Activated CD8-positive, alpha-beta memory T cell treated with anti-CD3 and anti-CD28 coated beads, Interleukin-2, amount 50 U/mL, for 24 hours (primary cell): ENCODE results near the gene ATAD3B.
"Not testable (repeated sequence)": the region's sequence is repeated elsewhere in the genome, so short reads cannot be mapped to it uniquely, and the experiment has no call there.

Experiments used
- DNase-seq: peaks from one replicate; pipeline ENCODE4 v3.0.0-alpha.2; 2020; ENCODE audit errors: extremely low read depth

The ATAD3B gene

GRCh38 chr1:1510912-1511532 lies 39.5 kb downstream of the ATAD3B start:
- no peak for DNase-seq

- peak; percentile 94 for DNase-seq
Observed at GRCh38 chr1:1511533-1512285, 40.1 kb downstream of the ATAD3B start, which contains the start of gene ATAD3A. TSS of gene ATAD3A (plus strand) at chr1:1512162. CDS start at chr1:1512269, 107 bp downstream.

- not testable (repeated sequence) for DNase-seq
Observed at GRCh38 chr1:1512425-1512824, 40.9 kb downstream of the ATAD3B start.

GRCh38 chr1:1513675-1514074 lies 42.1 kb downstream of the ATAD3B start:
- not testable (repeated sequence) for DNase-seq

- not testable (repeated sequence) for DNase-seq
Observed at GRCh38 chr1:1514376-1514775, 42.8 kb downstream of the ATAD3B start.

GRCh38 chr1:1516923-1517322 lies 45.4 kb downstream of the ATAD3B start:
- not testable (repeated sequence) for DNase-seq

GRCh38 chr1:1517973-1518620 lies 46.5 kb downstream of the ATAD3B start:
- no peak for DNase-seq

- DNase-seq, result not testable (repeated sequence)
Observed at GRCh38 chr1:1518621-1519007, 47.0 kb downstream of the ATAD3B start.

- DNase-seq, result not testable (repeated sequence)
Observed at GRCh38 chr1:1519805-1520505, 48.4 kb downstream of the ATAD3B start.

- no peak for DNase-seq
Observed at GRCh38 chr1:1521331-1521730, 49.8 kb downstream of the ATAD3B start.

GRCh38 chr1:1522536-1522935 lies 51.0 kb downstream of the ATAD3B start:
- not testable (repeated sequence) for DNase-seq

GRCh38 chr1:1523226-1523625 lies 51.7 kb downstream of the ATAD3B start:
- DNase-seq, result not testable (repeated sequence)

- DNase-seq, result not testable (repeated sequence)
Observed at GRCh38 chr1:1523651-1524050, 52.1 kb downstream of the ATAD3B start.

GRCh38 chr1:1524750-1525383 lies 53.3 kb downstream of the ATAD3B start:
- not testable (repeated sequence) for DNase-seq

- not testable (repeated sequence) for DNase-seq
Observed at GRCh38 chr1:1526476-1526875, 54.9 kb downstream of the ATAD3B start.

GRCh38 chr1:1527092-1527816 lies 55.7 kb downstream of the ATAD3B start:
- no peak for DNase-seq

- DNase-seq, result no peak
Observed at GRCh38 chr1:1528301-1529267, 57.0 kb downstream of the ATAD3B start.

- DNase-seq, result no peak
Observed at GRCh38 chr1:1529321-1529720, 57.8 kb downstream of the ATAD3B start.

- no peak for DNase-seq
Observed at GRCh38 chr1:1529936-1530335, 58.4 kb downstream of the ATAD3B start.

- DNase-seq, result no peak
Observed at GRCh38 chr1:1531947-1532346, 60.4 kb downstream of the ATAD3B start.
